Neutrophil (primary cell): ENCODE results near the gene SSR4.

Experiments used
- H3K27ac ChIP-seq: fragments of 200-600 bp; sonication (generic); 2 replicates; pipeline ENCODE4 v1.5.1; 2016; ENCODE audit warnings: mild to moderate bottlenecking, moderate library complexity
- H3K27me3 ChIP-seq: fragments of 200-600 bp; sonication (generic); 2 replicates; pipeline ENCODE4 v1.6.0; 2016; ENCODE audit warnings: mild to moderate bottlenecking
- H3K36me3 ChIP-seq: fragments of 200-600 bp; sonication (generic); 2 replicates; pipeline ENCODE4 v1.5.1; 2017
- H3K4me1 ChIP-seq, 2 experiments: fragments of 200-600 bp in 1 of 2; sonication (generic) in 1 of 2; 1 replicate in 1 of 2; 2 replicates in 1 of 2; pipeline versions ENCODE4 v1.5.1 to v1.6.1; 2013 to 2016; ENCODE audit warnings: low read depth in 1 of 2, low read length in 1 of 2, mild to moderate bottlenecking in 1 of 2, moderate library complexity in 1 of 2; ENCODE audit not compliant: control insufficient read depth in 1 of 2, insufficient read depth in 1 of 2
- H3K4me3 ChIP-seq, 2 experiments: fragments of 200-600 bp in 1 of 2; sonication (generic) in 1 of 2; 1 replicate in 1 of 2; 2 replicates in 1 of 2; pipeline ENCODE4 v1.5.1; 2013 to 2016; ENCODE audit warnings: low read depth in 1 of 2, low read length in 1 of 2, mild to moderate bottlenecking in 1 of 2, moderate library complexity in 1 of 2
- H3K9me3 ChIP-seq: fragments of 200-600 bp; sonication (generic); 2 replicates; pipeline ENCODE4 v1.5.1; 2016
- TF ChIP-seq, protein P1 (sequence below): fragments of 200-600 bp; sonication (generic); IDR thresholded peaks from 2 replicates; pipeline ENCODE4 v1.5.1; 2016; ENCODE audit warnings: antibody characterized with exemption

Gene SSR4

DNA sequence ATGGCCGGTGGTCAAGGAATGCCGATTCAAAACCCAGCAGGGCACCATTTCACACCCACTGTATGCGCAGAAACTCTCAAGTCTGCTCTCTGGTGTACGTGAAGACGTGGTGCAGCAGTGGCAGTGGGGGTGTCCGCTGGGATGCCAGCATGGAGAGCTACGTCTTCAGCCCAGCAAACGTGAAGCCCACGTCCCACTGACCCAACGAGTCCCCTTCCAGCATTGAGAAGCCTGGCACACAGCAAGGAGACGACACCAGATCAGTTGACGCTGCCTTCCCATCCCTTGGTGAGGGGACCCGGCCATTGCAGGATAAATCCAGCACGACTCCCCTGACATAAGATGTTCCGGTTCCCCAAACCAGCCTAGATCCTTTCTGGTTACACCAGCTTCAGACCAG is 32.6 kb upstream of the SSR4 start:
- TF ChIP-seq, protein P1, sequence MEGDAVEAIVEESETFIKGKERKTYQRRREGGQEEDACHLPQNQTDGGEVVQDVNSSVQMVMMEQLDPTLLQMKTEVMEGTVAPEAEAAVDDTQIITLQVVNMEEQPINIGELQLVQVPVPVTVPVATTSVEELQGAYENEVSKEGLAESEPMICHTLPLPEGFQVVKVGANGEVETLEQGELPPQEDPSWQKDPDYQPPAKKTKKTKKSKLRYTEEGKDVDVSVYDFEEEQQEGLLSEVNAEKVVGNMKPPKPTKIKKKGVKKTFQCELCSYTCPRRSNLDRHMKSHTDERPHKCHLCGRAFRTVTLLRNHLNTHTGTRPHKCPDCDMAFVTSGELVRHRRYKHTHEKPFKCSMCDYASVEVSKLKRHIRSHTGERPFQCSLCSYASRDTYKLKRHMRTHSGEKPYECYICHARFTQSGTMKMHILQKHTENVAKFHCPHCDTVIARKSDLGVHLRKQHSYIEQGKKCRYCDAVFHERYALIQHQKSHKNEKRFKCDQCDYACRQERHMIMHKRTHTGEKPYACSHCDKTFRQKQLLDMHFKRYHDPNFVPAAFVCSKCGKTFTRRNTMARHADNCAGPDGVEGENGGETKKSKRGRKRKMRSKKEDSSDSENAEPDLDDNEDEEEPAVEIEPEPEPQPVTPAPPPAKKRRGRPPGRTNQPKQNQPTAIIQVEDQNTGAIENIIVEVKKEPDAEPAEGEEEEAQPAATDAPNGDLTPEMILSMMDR = no peak
- H3K27me3 ChIP-seq = peaks cover 24% of the 10 kb centered on the region
- H3K9me3 ChIP-seq = no peaks in the 10 kb centered on the region
- H3K27ac ChIP-seq = no peak overlapping the region
- no peaks in the 10 kb centered on the region for H3K4me1 ChIP-seq
- H3K4me3 ChIP-seq = no peak overlapping the region
- no peaks in the 10 kb centered on the region for H3K36me3 ChIP-seq

DNA sequence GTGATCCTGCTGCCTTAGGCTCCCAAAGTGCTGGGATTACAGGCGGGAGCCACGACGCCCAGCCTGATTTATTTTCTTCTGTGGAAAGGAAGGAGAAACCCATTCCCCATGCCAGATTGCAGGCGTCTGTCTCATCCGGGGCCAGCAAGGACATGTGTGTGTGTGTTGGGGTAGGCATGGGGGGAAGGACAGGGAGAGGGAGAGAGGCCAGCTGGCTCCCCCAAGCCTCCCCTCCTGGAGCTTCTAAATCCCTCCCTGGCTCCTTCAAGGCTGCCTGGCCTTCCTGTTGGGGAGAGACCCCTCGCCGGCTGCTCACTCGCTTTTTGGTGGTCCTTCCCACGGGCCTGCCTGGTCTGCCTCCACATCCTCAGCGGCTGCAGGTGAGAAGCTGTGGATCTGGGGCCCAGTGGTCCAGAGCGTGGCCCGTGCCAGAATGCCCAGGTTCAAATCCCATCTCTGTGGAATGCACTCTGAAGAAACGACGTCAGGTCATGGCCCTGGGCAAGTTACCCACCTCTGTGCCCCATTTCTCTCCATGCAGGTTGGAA is 31.8 kb upstream of the SSR4 start:
- TF ChIP-seq, protein P1 = no peak

DNA sequence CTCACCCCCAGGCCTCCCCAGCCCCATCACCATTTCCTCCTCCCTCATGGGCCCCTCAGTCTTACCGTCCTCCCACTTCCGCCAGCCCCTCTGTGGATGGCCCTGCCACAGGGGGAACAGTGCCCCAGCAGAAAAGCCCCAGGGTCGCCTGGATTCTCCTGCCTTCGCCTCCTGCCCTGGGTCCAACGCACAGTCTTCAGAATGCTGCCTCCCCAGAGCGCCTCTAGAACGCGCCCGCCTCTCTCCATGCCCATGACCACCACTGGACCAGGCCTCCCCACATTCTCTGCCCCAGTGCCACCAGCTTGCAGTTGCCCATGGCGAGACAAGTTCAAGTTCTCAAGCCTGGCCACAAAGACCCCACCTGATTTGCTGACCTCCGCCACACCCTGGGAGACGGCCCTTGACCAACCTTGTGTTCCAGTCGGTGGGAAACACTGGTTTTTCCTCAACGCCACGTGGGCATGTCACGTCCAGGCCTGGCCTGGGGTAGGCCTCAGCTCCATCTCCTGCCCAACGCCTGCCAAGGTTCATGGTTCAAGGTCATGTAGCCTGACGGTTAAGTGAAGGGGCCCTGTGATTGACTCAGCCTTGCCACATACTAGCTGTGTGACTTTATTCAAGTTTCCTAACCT is 31.1 kb upstream of the SSR4 start:
- Histone ChIP-seq H3K9me3 (no peaks in the 10 kb centered on the region), H3K4me1 (no peaks in the 10 kb centered on the region), H3K4me3 (no peak overlapping the region), H3K36me3 (no peaks in the 10 kb centered on the region), H3K27ac (no peak overlapping the region), H3K27me3 (peaks cover 25% of the 10 kb centered on the region)
- TF ChIP-seq, protein P1 = no peak

More for the DNA sequence above, 31.8 kb upstream of the SSR4 start:
- H3K27me3 ChIP-seq = peaks cover 25% of the 10 kb centered on the region
- no peaks in the 10 kb centered on the region for H3K36me3 ChIP-seq
- no peak overlapping the region for H3K4me3 ChIP-seq
- no peaks in the 10 kb centered on the region for H3K9me3 ChIP-seq
- H3K4me1 ChIP-seq = no peaks in the 10 kb centered on the region
- no peak overlapping the region for H3K27ac ChIP-seq

DNA sequence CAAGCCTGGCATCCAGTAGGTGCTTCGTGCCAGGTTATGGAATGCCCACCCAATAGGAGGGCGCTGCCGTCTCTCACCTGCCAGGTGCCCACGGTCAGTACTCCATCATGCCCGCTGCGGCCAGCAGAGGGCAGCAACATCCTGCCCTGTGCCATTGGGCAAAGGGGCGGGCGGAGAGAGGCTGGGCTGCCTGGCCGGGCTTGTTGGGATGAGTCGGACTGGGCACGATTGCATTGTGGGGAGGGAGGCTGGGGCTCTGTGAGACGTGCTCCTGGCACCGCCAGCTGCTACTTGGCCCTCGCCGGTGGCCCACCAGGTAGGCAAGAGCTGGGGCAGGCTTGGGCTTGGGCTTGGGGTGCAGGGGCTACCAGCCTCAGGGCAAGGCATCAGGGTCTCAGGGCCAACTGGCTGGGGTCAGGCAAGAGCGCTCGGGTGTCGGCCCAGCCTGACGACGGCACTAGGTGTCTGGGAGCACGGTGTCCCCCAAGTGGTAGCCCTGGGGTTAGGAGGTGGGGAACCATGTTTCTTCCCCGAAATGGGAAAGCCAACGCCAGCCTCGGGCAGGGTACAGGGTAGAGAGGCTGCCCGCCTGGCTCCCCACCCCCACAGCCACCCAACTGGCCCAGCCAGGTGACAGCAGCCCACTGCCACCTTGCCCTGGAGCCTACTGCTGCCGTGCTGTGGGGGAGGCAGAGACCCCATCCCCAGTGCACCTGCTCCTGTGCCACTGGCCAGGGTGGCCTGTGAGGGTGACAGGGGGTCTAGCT is 30.3 kb upstream of the SSR4 start, which contains the start of gene PLXNB3:
Gene PLXNB3 (plus strand): TSS at position 261 of the 767 bp plus-strand sequence. CDS start 1,287 bp downstream, outside the sequence.
- peaks cover 25% of the 10 kb centered on the region for H3K27me3 ChIP-seq
- H3K4me3 ChIP-seq = no peak within 1 kb of the TSS

DNA sequence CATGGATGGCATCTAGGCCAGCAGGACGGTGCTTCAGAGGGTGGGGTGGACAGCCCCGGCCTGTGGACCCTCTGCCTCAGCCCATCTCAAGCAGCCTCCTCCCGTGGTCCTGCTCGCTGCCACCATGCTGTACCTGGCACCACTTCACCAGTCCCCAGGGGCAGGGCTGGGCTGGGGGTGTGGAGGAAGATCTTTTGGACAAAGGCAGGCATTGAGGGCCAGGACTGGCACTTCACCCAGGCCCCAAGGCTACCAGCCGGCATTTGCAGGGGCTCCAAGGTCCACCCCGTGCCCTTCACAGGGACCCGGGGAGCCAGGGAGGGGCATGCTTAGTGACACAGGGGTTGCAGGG is 29.7 kb upstream of the SSR4 start:
- TF ChIP-seq, protein P1 = no peak
- Histone ChIP-seq H3K27me3 (peaks cover 25% of the 10 kb centered on the region), H3K36me3 (no peaks in the 10 kb centered on the region), H3K4me1 (no peaks in the 10 kb centered on the region), H3K4me3 (no peak overlapping the region), H3K9me3 (no peaks in the 10 kb centered on the region), H3K27ac (no peak overlapping the region)

More for the DNA sequence above, 30.3 kb upstream of the SSR4 start, which contains the start of gene PLXNB3:
- Histone ChIP-seq H3K9me3 (no peaks in the 10 kb centered on the region), H3K27ac (no peak within 1 kb of the TSS), H3K4me1 (no peaks in the 10 kb centered on the region), H3K36me3 (no peaks in the 10 kb centered on the region)
- TF ChIP-seq, protein P1 = peak; percentile 79
